Keratinocyte (primary cell): Measurements from ENCODE around the gene SUPT6H.

Source experiments
- EZH2 ChIP-seq: IDR thresholded peaks from one replicate; pipeline ENCODE4 v1.6.1; 2012; ENCODE audit warnings: inconsistent platforms, mild to moderate bottlenecking, low read length, moderate library complexity
- TF ChIP-seq, protein P1 (sequence below), 3 experiments: IDR thresholded peaks in 1 of 3; conservative IDR thresholded peaks in 1 of 3; optimal IDR thresholded peaks in 1 of 3; 2 replicates in 2 of 3; 3 replicates in 1 of 3; pipeline versions ENCODE3 to v1.5.1; 2011; ENCODE audit warnings: low read length in 3 of 3, mild to moderate bottlenecking in 3 of 3, moderate library complexity in 2 of 3, control low read depth in 1 of 3, inconsistent platforms in 1 of 3; ENCODE audit not compliant: insufficient read depth in 2 of 3; ENCODE audit errors: extremely low read depth in 1 of 3

DNA sequence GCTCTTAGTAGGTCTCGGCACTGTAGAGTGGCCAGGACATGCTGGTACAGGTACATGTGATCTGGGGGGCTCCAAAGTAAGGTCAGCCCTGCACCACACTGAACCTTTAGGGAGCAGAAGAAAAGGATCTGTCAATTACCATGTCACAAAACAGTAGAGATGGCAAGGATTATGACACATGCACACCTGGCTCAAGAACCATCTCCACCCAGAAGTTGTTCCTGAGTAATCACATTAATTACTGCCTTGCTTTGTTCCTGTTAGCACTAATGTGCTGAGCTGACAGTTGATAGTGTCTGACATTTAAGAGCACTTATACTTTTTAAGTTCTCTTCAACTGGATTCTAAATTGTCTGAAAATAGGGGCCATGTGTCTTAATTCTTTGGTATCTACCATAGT, 26.5 kb upstream of the SUPT6H start:
- TF ChIP-seq, protein P1, sequence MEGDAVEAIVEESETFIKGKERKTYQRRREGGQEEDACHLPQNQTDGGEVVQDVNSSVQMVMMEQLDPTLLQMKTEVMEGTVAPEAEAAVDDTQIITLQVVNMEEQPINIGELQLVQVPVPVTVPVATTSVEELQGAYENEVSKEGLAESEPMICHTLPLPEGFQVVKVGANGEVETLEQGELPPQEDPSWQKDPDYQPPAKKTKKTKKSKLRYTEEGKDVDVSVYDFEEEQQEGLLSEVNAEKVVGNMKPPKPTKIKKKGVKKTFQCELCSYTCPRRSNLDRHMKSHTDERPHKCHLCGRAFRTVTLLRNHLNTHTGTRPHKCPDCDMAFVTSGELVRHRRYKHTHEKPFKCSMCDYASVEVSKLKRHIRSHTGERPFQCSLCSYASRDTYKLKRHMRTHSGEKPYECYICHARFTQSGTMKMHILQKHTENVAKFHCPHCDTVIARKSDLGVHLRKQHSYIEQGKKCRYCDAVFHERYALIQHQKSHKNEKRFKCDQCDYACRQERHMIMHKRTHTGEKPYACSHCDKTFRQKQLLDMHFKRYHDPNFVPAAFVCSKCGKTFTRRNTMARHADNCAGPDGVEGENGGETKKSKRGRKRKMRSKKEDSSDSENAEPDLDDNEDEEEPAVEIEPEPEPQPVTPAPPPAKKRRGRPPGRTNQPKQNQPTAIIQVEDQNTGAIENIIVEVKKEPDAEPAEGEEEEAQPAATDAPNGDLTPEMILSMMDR (optimal IDR thresholded peaks at IDR 0.05 in 1 of 3, IDR thresholded peaks at IDR 0.05 in 1 of 3, conservative IDR thresholded peaks at IDR 0.05 in 1 of 3; ENCODE audit: extremely low read depth in 1 of 3, insufficient read depth in 2 of 3, low read length in 3 of 3): no peak
- no peak for TF ChIP-seq EZH2
